ENCODE results near the gene L2HGDH.
"Not testable (repeated sequence)": the region's sequence is repeated elsewhere in the genome, so short reads cannot be mapped to it uniquely, and the experiment has no call there.

DNA sequence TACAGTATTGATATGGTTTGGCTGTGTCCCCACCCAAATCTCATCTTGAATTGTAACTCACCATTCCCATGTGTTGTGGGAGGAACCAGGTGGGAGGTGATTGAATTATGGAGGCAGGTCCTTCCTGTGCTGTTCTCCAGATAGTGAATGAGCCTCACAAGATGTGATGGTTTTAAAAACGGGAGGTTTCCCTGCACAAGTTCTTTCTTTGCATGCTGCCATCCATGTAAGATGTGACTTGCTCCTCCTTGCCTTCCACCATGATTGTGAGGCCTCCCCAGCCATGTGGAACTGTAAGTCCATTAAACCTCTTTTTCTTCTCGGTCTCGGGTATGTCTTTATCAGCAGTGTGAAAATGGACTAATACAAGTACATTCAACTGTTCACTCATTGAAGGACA lies 2.1 kb upstream of the L2HGDH start:
- TF ChIP-seq, protein P1, sequence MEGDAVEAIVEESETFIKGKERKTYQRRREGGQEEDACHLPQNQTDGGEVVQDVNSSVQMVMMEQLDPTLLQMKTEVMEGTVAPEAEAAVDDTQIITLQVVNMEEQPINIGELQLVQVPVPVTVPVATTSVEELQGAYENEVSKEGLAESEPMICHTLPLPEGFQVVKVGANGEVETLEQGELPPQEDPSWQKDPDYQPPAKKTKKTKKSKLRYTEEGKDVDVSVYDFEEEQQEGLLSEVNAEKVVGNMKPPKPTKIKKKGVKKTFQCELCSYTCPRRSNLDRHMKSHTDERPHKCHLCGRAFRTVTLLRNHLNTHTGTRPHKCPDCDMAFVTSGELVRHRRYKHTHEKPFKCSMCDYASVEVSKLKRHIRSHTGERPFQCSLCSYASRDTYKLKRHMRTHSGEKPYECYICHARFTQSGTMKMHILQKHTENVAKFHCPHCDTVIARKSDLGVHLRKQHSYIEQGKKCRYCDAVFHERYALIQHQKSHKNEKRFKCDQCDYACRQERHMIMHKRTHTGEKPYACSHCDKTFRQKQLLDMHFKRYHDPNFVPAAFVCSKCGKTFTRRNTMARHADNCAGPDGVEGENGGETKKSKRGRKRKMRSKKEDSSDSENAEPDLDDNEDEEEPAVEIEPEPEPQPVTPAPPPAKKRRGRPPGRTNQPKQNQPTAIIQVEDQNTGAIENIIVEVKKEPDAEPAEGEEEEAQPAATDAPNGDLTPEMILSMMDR (optimal IDR thresholded peaks at IDR 0.05 in 1 of 3, IDR thresholded peaks at IDR 0.05 in 1 of 3, conservative IDR thresholded peaks at IDR 0.05 in 1 of 3; ENCODE audit: extremely low read depth in 1 of 3, insufficient read depth in 2 of 3, low read length in 3 of 3), result not testable (repeated sequence)
- TF ChIP-seq EZH2 (IDR thresholded peaks at IDR 0.05; ENCODE audit: low read length), result not testable (repeated sequence)

Measured in keratinocyte (primary cell).